Adrenal gland (tissue), 5 donors: ENCODE measurements around the gene PTPRN2.

Source experiments
- POLR2A ChIP-seq, 2 donors: fragments of 450-650 bp; IDR thresholded peaks; one replicate each; pipeline ENCODE4 v1.6.1; 2017; ENCODE audit warnings: antibody characterized with exemption in 2 of 2, mild to moderate bottlenecking in 2 of 2, moderate library complexity in 1 of 2
- TF ChIP-seq, protein P1 (sequence below), 6 experiments: fragments of 450-650 bp in 4 of 6; fragments of 200-600 bp in 2 of 6; sonication (generic) in 1 of 6; IDR thresholded peaks; 1 replicate in 5 of 6; 2 replicates in 1 of 6; pipeline versions ENCODE4 v1.5.1 to v1.8.0; 2016 to 2021; ENCODE audit warnings: antibody characterized with exemption in 6 of 6, mild to moderate bottlenecking in 2 of 6, moderate library complexity in 1 of 6
- donor health status: DM: no; HTN: no; CAD: no.

DNA sequence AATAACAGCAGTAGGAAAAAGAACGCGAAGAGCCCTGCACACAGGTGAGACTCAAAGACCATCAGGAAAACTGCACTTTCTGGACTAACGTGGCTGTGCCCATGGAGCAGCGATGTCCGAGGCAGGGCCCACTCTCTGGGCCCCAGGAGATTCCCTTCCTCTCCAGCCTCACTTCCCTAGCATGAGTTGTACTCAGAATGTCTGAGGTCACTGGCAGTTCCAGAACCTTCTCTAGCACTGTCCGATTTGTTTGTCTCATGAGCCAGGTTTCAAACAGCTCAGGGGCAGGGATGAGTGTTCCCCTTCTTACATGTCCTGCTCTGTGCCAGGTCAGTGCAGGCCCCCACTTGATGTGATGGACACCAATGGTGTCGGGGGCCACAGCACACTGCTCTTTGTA, 484.2 kb downstream of the PTPRN2 start:
- TF ChIP-seq, protein P1, sequence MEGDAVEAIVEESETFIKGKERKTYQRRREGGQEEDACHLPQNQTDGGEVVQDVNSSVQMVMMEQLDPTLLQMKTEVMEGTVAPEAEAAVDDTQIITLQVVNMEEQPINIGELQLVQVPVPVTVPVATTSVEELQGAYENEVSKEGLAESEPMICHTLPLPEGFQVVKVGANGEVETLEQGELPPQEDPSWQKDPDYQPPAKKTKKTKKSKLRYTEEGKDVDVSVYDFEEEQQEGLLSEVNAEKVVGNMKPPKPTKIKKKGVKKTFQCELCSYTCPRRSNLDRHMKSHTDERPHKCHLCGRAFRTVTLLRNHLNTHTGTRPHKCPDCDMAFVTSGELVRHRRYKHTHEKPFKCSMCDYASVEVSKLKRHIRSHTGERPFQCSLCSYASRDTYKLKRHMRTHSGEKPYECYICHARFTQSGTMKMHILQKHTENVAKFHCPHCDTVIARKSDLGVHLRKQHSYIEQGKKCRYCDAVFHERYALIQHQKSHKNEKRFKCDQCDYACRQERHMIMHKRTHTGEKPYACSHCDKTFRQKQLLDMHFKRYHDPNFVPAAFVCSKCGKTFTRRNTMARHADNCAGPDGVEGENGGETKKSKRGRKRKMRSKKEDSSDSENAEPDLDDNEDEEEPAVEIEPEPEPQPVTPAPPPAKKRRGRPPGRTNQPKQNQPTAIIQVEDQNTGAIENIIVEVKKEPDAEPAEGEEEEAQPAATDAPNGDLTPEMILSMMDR (IDR thresholded peaks at IDR 0.05) = no peak
- no peak for TF ChIP-seq POLR2A (IDR thresholded peaks at IDR 0.05)
